Kidney tubule cell (primary cell): ENCODE measurements around the gene PIK3R4.

Source experiments
- DNase-seq: peaks from one replicate; pipeline ENCODE4 v3.0.0-alpha.2; 2018; ENCODE audit warnings: low spot score

PIK3R4 gene

GRCh38 chr3:130640027-130640426 is 106.6 kb downstream of the PIK3R4 start:
- DNase-seq: no peak

- DNase-seq: no peak
Measured at GRCh38 chr3:130636480-130637234, 110.0 kb downstream of the PIK3R4 start.

GRCh38 chr3:130635978-130636377 is 110.7 kb downstream of the PIK3R4 start:
- no peak for DNase-seq

GRCh38 chr3:130635285-130635684 is 111.3 kb downstream of the PIK3R4 start:
- no peak for DNase-seq
